HG02759 (cell line): ENCODE data around the gene POLR3H.
A peak's percentile ranks its signal among the peaks of the same experiment; 100 is the strongest.
"Not testable (repeated sequence)": the region's sequence is repeated elsewhere in the genome, so short reads cannot be mapped to it uniquely, and the experiment has no call there.

Experiments used
- ATAC-seq: cut with Tn5 transposase; IDR thresholded peaks from one replicate; pipeline ENCODE4 v1.9.1; 2021; ENCODE audit warnings: mild to moderate bottlenecking, moderate library complexity; ENCODE audit not compliant: unreplicated experiment

The POLR3H gene

GRCh38 chr22:41543854-41544670, at the start of gene POLR3H:
TSS of gene POLR3H (minus strand) at chr22:41544470. CDS start at chr22:41544101, 369 bp downstream.
- peak; percentile 94 for ATAC-seq

- not testable (repeated sequence) for ATAC-seq
Measured at GRCh38 chr22:41593336-41593960, 49.2 kb upstream of the POLR3H start.

- peak; percentile 94 for ATAC-seq
Measured at GRCh38 chr22:41589391-41590241, 45.3 kb upstream of the POLR3H start, which contains the start of gene PMM1. TSS of gene PMM1 (minus strand) at chr22:41589840. CDS start at chr22:41589805, 35 bp downstream.

- no peak for ATAC-seq
Measured at GRCh38 chr22:41587347-41587723, 43.1 kb upstream of the POLR3H start.

- no peak for ATAC-seq
Measured at GRCh38 chr22:41585898-41586297, 41.6 kb upstream of the POLR3H start.

GRCh38 chr22:41584881-41585280, 40.6 kb upstream of the POLR3H start:
- ATAC-seq, result no peak

GRCh38 chr22:41582694-41583093, 38.4 kb upstream of the POLR3H start:
- ATAC-seq, result no peak

- no peak for ATAC-seq
Measured at GRCh38 chr22:41579997-41580355, 35.7 kb upstream of the POLR3H start.

- no peak for ATAC-seq
Measured at GRCh38 chr22:41579297-41579996, 35.2 kb upstream of the POLR3H start.

GRCh38 chr22:41578818-41579217, 34.5 kb upstream of the POLR3H start:
- no peak for ATAC-seq

GRCh38 chr22:41578114-41578513, 33.8 kb upstream of the POLR3H start:
- ATAC-seq, result no peak

GRCh38 chr22:41576877-41577276, 32.6 kb upstream of the POLR3H start:
- ATAC-seq, result no peak

- ATAC-seq, result no peak
Measured at GRCh38 chr22:41575533-41575932, 31.3 kb upstream of the POLR3H start.

GRCh38 chr22:41574847-41575381, 30.6 kb upstream of the POLR3H start:
- ATAC-seq, result no peak

- no peak for ATAC-seq
Measured at GRCh38 chr22:41573677-41574076, 29.4 kb upstream of the POLR3H start.

- not testable (repeated sequence) for ATAC-seq
Measured at GRCh38 chr22:41572305-41572704, 28.0 kb upstream of the POLR3H start.

- no peak for ATAC-seq
Measured at GRCh38 chr22:41571786-41572185, 27.5 kb upstream of the POLR3H start.

GRCh38 chr22:41570221-41570620, 26.0 kb upstream of the POLR3H start:
- ATAC-seq, result no peak

- no peak for ATAC-seq
Measured at GRCh38 chr22:41568811-41569210, 24.5 kb upstream of the POLR3H start.

GRCh38 chr22:41567512-41567768, 23.2 kb upstream of the POLR3H start:
- no peak for ATAC-seq
